Spleen (tissue), 7 donors: ENCODE data around the gene CDK2.

Experiments
- POLR2A ChIP-seq, 3 donors: fragments of 450-650 bp; IDR thresholded peaks; one replicate each; pipeline ENCODE4 v1.5.1; 2017; ENCODE audit warnings: antibody characterized with exemption in 3 of 3, mild to moderate bottlenecking in 1 of 3
- POLR2AphosphoS5 ChIP-seq, 3 donors: sonication (generic); formaldehyde crosslinking; IDR thresholded peaks; one replicate each; pipeline ENCODE4 v1.5.1; 2017; ENCODE audit warnings: antibody characterized with exemption in 3 of 3
- TF ChIP-seq, protein P1 (sequence below), 11 experiments: fragments of 200-600 bp in 7 of 11; fragments of 450-650 bp in 4 of 11; sonication (generic) in 4 of 11; IDR thresholded peaks in 8 of 11; conservative IDR thresholded peaks in 3 of 11; 1 replicate in 7 of 11; 2 replicates in 4 of 11; pipeline versions ENCODE4 v1.4.0 to v1.8.0; 2016 to 2021; ENCODE audit warnings: antibody characterized with exemption in 11 of 11, inconsistent platforms in 4 of 11, mild to moderate bottlenecking in 1 of 11
- donor health status: DM: no; HTN: no; CAD: no; lungs with moderate emphysema.
- donor health status: DM: no; HTN: no; CAD: no.
- donor health status: DM: no; HTN: no; CAD: no.

DNA sequence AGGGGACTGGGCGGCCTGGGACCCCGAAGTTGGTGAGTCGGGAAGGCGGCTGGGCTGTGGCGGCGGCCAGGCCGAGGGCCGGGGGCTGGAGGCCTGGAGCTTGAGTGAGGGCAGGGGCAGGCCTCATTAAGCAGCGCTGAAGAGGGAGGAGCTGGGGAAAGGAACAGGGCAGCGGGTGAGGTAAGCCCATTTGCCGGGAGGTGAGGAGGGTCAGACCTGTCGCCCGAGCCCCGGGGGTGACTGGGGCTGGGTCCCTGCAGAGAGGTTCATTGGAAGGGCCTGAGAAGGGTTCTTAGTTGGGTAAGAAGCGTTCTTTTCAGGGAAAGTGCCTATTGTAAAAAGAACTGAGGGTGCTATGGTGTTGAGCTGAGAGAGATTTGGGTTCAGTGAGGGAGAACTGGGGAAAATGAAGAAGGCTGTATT, 7.7 kb downstream of the CDK2 start:
- TF ChIP-seq, protein P1, sequence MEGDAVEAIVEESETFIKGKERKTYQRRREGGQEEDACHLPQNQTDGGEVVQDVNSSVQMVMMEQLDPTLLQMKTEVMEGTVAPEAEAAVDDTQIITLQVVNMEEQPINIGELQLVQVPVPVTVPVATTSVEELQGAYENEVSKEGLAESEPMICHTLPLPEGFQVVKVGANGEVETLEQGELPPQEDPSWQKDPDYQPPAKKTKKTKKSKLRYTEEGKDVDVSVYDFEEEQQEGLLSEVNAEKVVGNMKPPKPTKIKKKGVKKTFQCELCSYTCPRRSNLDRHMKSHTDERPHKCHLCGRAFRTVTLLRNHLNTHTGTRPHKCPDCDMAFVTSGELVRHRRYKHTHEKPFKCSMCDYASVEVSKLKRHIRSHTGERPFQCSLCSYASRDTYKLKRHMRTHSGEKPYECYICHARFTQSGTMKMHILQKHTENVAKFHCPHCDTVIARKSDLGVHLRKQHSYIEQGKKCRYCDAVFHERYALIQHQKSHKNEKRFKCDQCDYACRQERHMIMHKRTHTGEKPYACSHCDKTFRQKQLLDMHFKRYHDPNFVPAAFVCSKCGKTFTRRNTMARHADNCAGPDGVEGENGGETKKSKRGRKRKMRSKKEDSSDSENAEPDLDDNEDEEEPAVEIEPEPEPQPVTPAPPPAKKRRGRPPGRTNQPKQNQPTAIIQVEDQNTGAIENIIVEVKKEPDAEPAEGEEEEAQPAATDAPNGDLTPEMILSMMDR (IDR thresholded peaks at IDR 0.05 in 8 of 11, conservative IDR thresholded peaks at IDR 0.05 in 3 of 11) = no peak
- TF ChIP-seq POLR2AphosphoS5 (IDR thresholded peaks at IDR 0.05) (no peak), POLR2A (IDR thresholded peaks at IDR 0.05) (no peak)
